Tibial nerve (tissue), 4 donors: ENCODE data around the gene DDX20. TPM values are rescaled to one million over a fixed set of nuclear protein-coding genes. Genes with fewer than 3 reads are reported as not detected.
"Not testable (repeated sequence)": the region's sequence is repeated elsewhere in the genome, so short reads cannot be mapped to it uniquely, and the experiment has no call there.

Source experiments
- DNase-seq, 2 donors: peaks; one replicate each; pipeline ENCODE4 v3.0.0-alpha.2; 2019; ENCODE audit warnings: low spot score in 2 of 2
- H3K27ac ChIP-seq, 4 donors: fragments of 200-600 bp; sonication (generic) in 3 of 4; one replicate each; pipeline ENCODE4 v1.5.1; 2017 to 2019; ENCODE audit warnings: mild to moderate bottlenecking in 1 of 4
- H3K27me3 ChIP-seq, 2 donors: fragments of 200-600 bp; sonication (generic) in 1 of 2; one replicate each; pipeline versions ENCODE4 v1.5.1 to v1.6.0; 2017 to 2019
- H3K36me3 ChIP-seq, 3 donors: fragments of 200-600 bp; sonication (generic); one replicate each; pipeline ENCODE4 v1.5.1; 2018 to 2019
- H3K4me1 ChIP-seq, 4 donors: fragments of 200-600 bp; sonication (generic) in 3 of 4; one replicate each; pipeline ENCODE4 v1.5.1; 2017 to 2019
- H3K4me3 ChIP-seq, 4 donors: fragments of 200-600 bp; sonication (generic) in 3 of 4; one replicate each; pipeline ENCODE4 v1.5.1; 2017 to 2019; ENCODE audit warnings: mild to moderate bottlenecking in 1 of 4, moderate library complexity in 1 of 4
- H3K9me3 ChIP-seq, 4 donors: fragments of 200-600 bp; sonication (generic) in 3 of 4; one replicate each; pipeline ENCODE4 v1.5.1; 2017 to 2019
- CTCF ChIP-seq, 5 experiments: fragments of 200-600 bp in 3 of 5; fragments of 450-650 bp in 2 of 5; sonication (generic) in 3 of 5; IDR thresholded peaks; one replicate each; pipeline ENCODE4 v1.5.1; 2016 to 2019; ENCODE audit warnings: antibody characterized with exemption in 5 of 5, mild to moderate bottlenecking in 3 of 5, moderate library complexity in 2 of 5
- EP300 ChIP-seq, 2 donors: sonication (generic); formaldehyde crosslinking; IDR thresholded peaks; one replicate each; pipeline ENCODE4 v1.6.1; 2017; ENCODE audit warnings: antibody characterized with exemption in 2 of 2, mild to moderate bottlenecking in 1 of 2
- POLR2A ChIP-seq, 2 donors: fragments of 450-650 bp; IDR thresholded peaks; one replicate each; pipeline ENCODE4 v1.6.1; 2017; ENCODE audit warnings: antibody characterized with exemption in 2 of 2, mild to moderate bottlenecking in 2 of 2, moderate library complexity in 2 of 2
- whole genome bisulfite sequencing, 2 donors: methylation state at CpG; one replicate each; pipeline ENCODE4 v1.1.5; 2018; 5-methylcytosine and 5-hydroxymethylcytosine counted together
- total RNA-seq, 4 donors: library from RNA; depleted of rRNA; stranded (reverse); fragments of >200 nt; gene quantifications; one replicate each; pipeline ENCODE4 v1.1.0, GENCODE V29; 2016

Gene DDX20
- total RNA-seq, 4 donors from 2014 or later, result 30.8 to 40.5 (median 35.5) TPM

DNA sequence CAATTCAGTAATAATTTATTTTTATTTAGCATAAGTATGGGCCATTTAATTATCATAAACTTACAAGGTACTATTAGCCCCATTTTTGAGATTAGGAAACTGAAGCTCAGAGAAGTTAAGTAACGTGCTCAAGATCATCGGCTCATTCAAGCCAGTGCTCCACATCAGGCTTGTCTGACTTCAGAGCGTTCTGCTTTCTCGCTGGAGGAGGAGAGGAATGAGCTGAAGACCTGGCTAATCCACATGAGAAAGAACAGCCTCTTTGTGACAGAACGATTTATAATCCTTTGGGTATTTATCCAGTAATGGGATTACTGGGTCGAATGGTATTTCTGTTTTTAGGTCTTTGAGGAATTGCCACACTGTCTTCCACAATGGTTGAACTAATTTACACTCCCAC, 39.7 kb downstream of the DDX20 start:
- WGBS, 2 donors, result 76 to 79% methylated on average over 6 of the region's 6 CpGs
- no peaks in the 10 kb centered on the region for H3K27me3 ChIP-seq
- H3K36me3 ChIP-seq, result no peaks in the 10 kb centered on the region
- no peak for DNase-seq
- H3K27ac ChIP-seq, result no peak overlapping the region
- TF ChIP-seq EP300 (IDR thresholded peaks at IDR 0.05) (no peak), CTCF (IDR thresholded peaks at IDR 0.05) (no peak), POLR2A (IDR thresholded peaks at IDR 0.05) (no peak)
- H3K9me3 ChIP-seq, result no peaks in the 10 kb centered on the region
- no peak overlapping the region for H3K4me3 ChIP-seq
- no peaks in the 10 kb centered on the region for H3K4me1 ChIP-seq

- TF ChIP-seq EP300 (IDR thresholded peaks at IDR 0.05) (no peak), POLR2A (IDR thresholded peaks at IDR 0.05) (no peak), CTCF (IDR thresholded peaks at IDR 0.05) (no peak)
- Histone ChIP-seq H3K9me3 (no peaks in the 10 kb centered on the region), H3K27me3 (no peaks in the 10 kb centered on the region), H3K4me3 (no peak overlapping the region), H3K36me3 (no peaks in the 10 kb centered on the region), H3K4me1 (no peaks in the 10 kb centered on the region), H3K27ac (no peak overlapping the region)
- DNase-seq, result no peak
- WGBS, 2 donors, result 87 to 89% methylated on average over 2 of the region's 2 CpGs
These were observed 42.9 kb downstream of the DDX20 start for GRCh38 chr1:111798580-111798979.

GRCh38 chr1:111799722-111800121, 44.0 kb downstream of the DDX20 start:
- H3K36me3 ChIP-seq, H3K4me1 ChIP-seq, H3K27ac ChIP-seq, H3K4me3 ChIP-seq, DNase-seq, H3K27me3 ChIP-seq, H3K9me3 ChIP-seq: not testable (repeated sequence)
- 86 to 87% methylated on average over 3 to 11 of the region's 14 CpGs for WGBS, 2 donors

GRCh38 chr1:111801071-111801850, 45.6 kb downstream of the DDX20 start:
- no peak overlapping the region for H3K27ac ChIP-seq
- 80 to 84% methylated on average over 13 of the region's 13 CpGs for WGBS, 2 donors
- H3K36me3 ChIP-seq, result no peaks in the 10 kb centered on the region
- no peak for DNase-seq
- H3K27me3 ChIP-seq, result no peaks in the 10 kb centered on the region
- no peaks in the 10 kb centered on the region for H3K4me1 ChIP-seq
- no peaks in the 10 kb centered on the region for H3K9me3 ChIP-seq
- H3K4me3 ChIP-seq, result no peak overlapping the region
- TF ChIP-seq POLR2A (IDR thresholded peaks at IDR 0.05) (no peak), EP300 (IDR thresholded peaks at IDR 0.05) (no peak), CTCF (IDR thresholded peaks at IDR 0.05) (no peak)

DNA sequence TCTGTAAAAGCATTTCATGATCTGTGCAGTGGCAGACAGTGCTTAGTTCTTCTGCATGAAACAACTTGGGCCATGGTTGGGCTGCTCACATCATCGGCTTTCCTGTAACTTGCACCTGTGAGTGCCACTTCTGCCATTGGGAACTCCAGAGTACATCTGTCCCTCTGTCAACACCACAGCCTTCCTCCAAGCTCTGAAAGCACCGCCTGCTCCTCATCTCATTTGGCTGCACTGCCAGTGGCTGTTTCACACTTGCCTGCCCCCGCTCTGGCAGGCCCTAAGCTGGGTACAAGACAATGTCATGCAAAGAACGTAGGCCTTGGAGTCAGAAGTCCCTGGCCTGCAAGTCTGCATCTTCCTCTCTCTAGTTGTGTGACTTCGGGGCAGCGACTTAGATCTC, 46.4 kb downstream of the DDX20 start:
- H3K27me3 ChIP-seq, result no peaks in the 10 kb centered on the region
- WGBS, 2 donors, result 89 to 91% methylated on average over 6 of the region's 6 CpGs
- no peak overlapping the region for H3K4me3 ChIP-seq
- no peaks in the 10 kb centered on the region for H3K9me3 ChIP-seq
- TF ChIP-seq EP300 (IDR thresholded peaks at IDR 0.05) (no peak), CTCF (IDR thresholded peaks at IDR 0.05) (no peak), POLR2A (IDR thresholded peaks at IDR 0.05) (no peak)
- no peak for DNase-seq
- H3K27ac ChIP-seq, result no peak overlapping the region
- H3K36me3 ChIP-seq, result no peaks in the 10 kb centered on the region
- H3K4me1 ChIP-seq, result no peaks in the 10 kb centered on the region
